ENCODE measurements around the gene SLC41A2. TPM values are rescaled to one million over a fixed set of nuclear protein-coding genes. Genes with fewer than 3 reads are reported as not detected.

The SLC41A2 gene
- total RNA-seq, 1 experiment from 2014 or later = 4.3 TPM

- H2AK5ac ChIP-seq (ENCODE audit: insufficient read length, low read length) = no peak overlapping the region
- H3K4me2 ChIP-seq (ENCODE audit: insufficient read depth, insufficient read length, low read length) = no peak overlapping the region
- no peak overlapping the region for H3K18ac ChIP-seq (ENCODE audit: insufficient read length, low read depth, low read length)
- H3K79me2 ChIP-seq (ENCODE audit: insufficient read depth, low read length) = no peaks in the 10 kb centered on the region
- Mint-ChIP-seq H3K36me3 (ENCODE audit: insufficient read depth in 1 of 3, low read depth in 3 of 3) (no peaks in the 10 kb centered on the region), H3K4me3 (no peak overlapping the region; a peak in 1 of 5 replicates), H3K9me3 (no peaks in the 10 kb centered on the region), H3K27ac (no peak overlapping the region), H3K27me3 (ENCODE audit: low read depth) (peaks cover 43% of the 10 kb centered on the region), H3K4me1 (peaks cover 9 to 16% of the 10 kb centered on the region in 2 experiments)
- no peak overlapping the region for H2AFZ ChIP-seq (ENCODE audit: low read length)
- H3T11ph ChIP-seq (ENCODE audit: low read length) = no peak overlapping the region
- no peak overlapping the region for H2BK20ac ChIP-seq (ENCODE audit: low read depth, low read length, poor library complexity, severe bottlenecking)
- no CpG with 5 or more reads among the region's 4 CpGs for WGBS (ENCODE audit: extremely low coverage, insufficient read length, low lambda C conversion rate)
- no peak overlapping the region for H3K9ac ChIP-seq (ENCODE audit: extremely low read depth, insufficient read length, low read length)
- H2BK120ac ChIP-seq (ENCODE audit: low read depth, low read length, poor library complexity, severe bottlenecking) = no peak overlapping the region
- H3K14ac ChIP-seq (ENCODE audit: insufficient read depth, low read length) = no peak overlapping the region
- H4K20me1 ChIP-seq (ENCODE audit: control insufficient read depth, insufficient read depth, insufficient read length) = no peaks in the 10 kb centered on the region
- H4K8ac ChIP-seq (replicated peaks; ENCODE audit: insufficient read length, low read depth, low read length) = no peak overlapping the region
- no peaks in the 10 kb centered on the region for H3K9me3 ChIP-seq (ENCODE audit: control insufficient read depth, low read depth, low read length)
- peaks cover 2% of the 10 kb centered on the region; the same call in 1 of the 2 replicates for H3K27me3 ChIP-seq (ENCODE audit: insufficient read depth, low read length)
- no peak overlapping the region for H2BK15ac ChIP-seq (ENCODE audit: low read depth, low read length)
- no peak overlapping the region for H3K23ac ChIP-seq (ENCODE audit: insufficient read length, low read depth, low read length)
- TF ChIP-seq, protein P1, sequence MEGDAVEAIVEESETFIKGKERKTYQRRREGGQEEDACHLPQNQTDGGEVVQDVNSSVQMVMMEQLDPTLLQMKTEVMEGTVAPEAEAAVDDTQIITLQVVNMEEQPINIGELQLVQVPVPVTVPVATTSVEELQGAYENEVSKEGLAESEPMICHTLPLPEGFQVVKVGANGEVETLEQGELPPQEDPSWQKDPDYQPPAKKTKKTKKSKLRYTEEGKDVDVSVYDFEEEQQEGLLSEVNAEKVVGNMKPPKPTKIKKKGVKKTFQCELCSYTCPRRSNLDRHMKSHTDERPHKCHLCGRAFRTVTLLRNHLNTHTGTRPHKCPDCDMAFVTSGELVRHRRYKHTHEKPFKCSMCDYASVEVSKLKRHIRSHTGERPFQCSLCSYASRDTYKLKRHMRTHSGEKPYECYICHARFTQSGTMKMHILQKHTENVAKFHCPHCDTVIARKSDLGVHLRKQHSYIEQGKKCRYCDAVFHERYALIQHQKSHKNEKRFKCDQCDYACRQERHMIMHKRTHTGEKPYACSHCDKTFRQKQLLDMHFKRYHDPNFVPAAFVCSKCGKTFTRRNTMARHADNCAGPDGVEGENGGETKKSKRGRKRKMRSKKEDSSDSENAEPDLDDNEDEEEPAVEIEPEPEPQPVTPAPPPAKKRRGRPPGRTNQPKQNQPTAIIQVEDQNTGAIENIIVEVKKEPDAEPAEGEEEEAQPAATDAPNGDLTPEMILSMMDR (conservative IDR thresholded peaks at IDR 0.05) = no peak
- no peak for DNase-seq
- no peak overlapping the region for H3K56ac ChIP-seq (ENCODE audit: insufficient read length, low read depth, low read length)
- no peak overlapping the region for H4K91ac ChIP-seq (ENCODE audit: insufficient read length, low read depth, low read length)
- H4K5ac ChIP-seq (ENCODE audit: insufficient read length, low read depth, low read length) = no peak overlapping the region
- no peak overlapping the region for H2BK12ac ChIP-seq (ENCODE audit: insufficient read length, low read depth, low read length)
- H3K4ac ChIP-seq (ENCODE audit: low read depth, low read length) = no peak overlapping the region
- H3K23me2 ChIP-seq (ENCODE audit: insufficient read length, low read depth, low read length, poor library complexity, severe bottlenecking) = peaks cover 5% of the 10 kb centered on the region
- H3K27ac ChIP-seq (ENCODE audit: insufficient read length, low read depth, low read length) = no peak overlapping the region
- no peaks in the 10 kb centered on the region for H3K79me1 ChIP-seq (ENCODE audit: insufficient read depth, low read depth, low read length, poor library complexity, severe bottlenecking)
- H3K4me1 ChIP-seq (ENCODE audit: insufficient read depth, low read length) = no peaks in the 10 kb centered on the region
- H2BK5ac ChIP-seq (ENCODE audit: insufficient read length, low read length) = no peak overlapping the region
These were observed 2.4 kb upstream of the SLC41A2 start for GRCh38 chr12:104960464-104960863.
